Body of pancreas (tissue), 4 donors: ENCODE measurements around the gene TTYH1. TPM values are rescaled to one million over a fixed set of nuclear protein-coding genes. Genes with fewer than 3 reads are reported as not detected.

Experiments
- ATAC-seq: fragments of 150-250 bp; one replicate; pipeline ENCODE4 v1.9.1; 2016
- DNase-seq, 4 donors: peaks; one replicate each; pipeline ENCODE4 v3.0.0-alpha.2; 2019
- H3K27ac ChIP-seq, 4 donors: fragments of 200-600 bp; sonication (generic); 1 replicate in 3 of 4; 2 replicates in 1 of 4; pipeline versions ENCODE4 v1.5.1 to v1.6.1; 2016 to 2019; ENCODE audit warnings: mild to moderate bottlenecking in 1 of 4, mixed read lengths in 1 of 4, moderate library complexity in 1 of 4
- H3K27me3 ChIP-seq, 2 donors: fragments of 200-600 bp; sonication (generic); one replicate each; pipeline ENCODE4 v1.6.0; 2016; ENCODE audit warnings: mild to moderate bottlenecking in 1 of 2
- H3K36me3 ChIP-seq, 2 donors: fragments of 200-600 bp; sonication (generic); replicated peaks in 1 of 2; 2 replicates each; pipeline ENCODE4 v1.5.1; 2016; ENCODE audit warnings: low read depth in 2 of 2; ENCODE audit not compliant: insufficient read depth in 1 of 2
- H3K4me1 ChIP-seq: fragments of 200-600 bp; sonication (generic); one replicate; pipeline ENCODE4 v1.6.0; 2016
- H3K4me3 ChIP-seq, 2 donors: fragments of 200-600 bp; sonication (generic); 1 replicate in 1 of 2; 2 replicates in 1 of 2; pipeline ENCODE4 v1.5.1; 2016 to 2019
- H3K9me3 ChIP-seq, 3 donors: fragments of 200-600 bp; sonication (generic); 1 replicate in 2 of 3; 2 replicates in 1 of 3; pipeline ENCODE4 v1.5.1; 2016
- CTCF ChIP-seq, 7 experiments: fragments of 450-650 bp in 4 of 7; fragments of 200-600 bp in 3 of 7; sonication (generic) in 3 of 7; IDR thresholded peaks; one replicate each; pipeline ENCODE4 v1.5.1; 2016 to 2019; ENCODE audit warnings: antibody characterized with exemption in 7 of 7
- POLR2A ChIP-seq, 3 donors: fragments of 450-650 bp; IDR thresholded peaks; one replicate each; pipeline ENCODE4 v1.6.1; 2016; ENCODE audit warnings: antibody characterized with exemption in 3 of 3, mild to moderate bottlenecking in 2 of 3
- WGBS, 2 donors: methylation state at CpG; one replicate each; pipeline ENCODE4 v1.1.5; 2017; 5-methylcytosine and 5-hydroxymethylcytosine counted together
- intact Hi-C: fragments of 100-400 bp; cut with DNase I; formaldehyde crosslinking; loops from one replicate; pipeline ENCODE4 v1.15.1; 2023
- total RNA-seq, 2 donors: library from RNA; depleted of rRNA; stranded (reverse); fragments of >200 nt; gene quantifications; one replicate each; pipeline ENCODE4 v1.1.0, GENCODE V29; 2016

TTYH1 gene
- total RNA-seq, 2 donors from 2014 or later: 20.5 to 88.7 TPM

- WGBS, 2 donors: 37 to 42% methylated on average over 20 to 23 of the region's 23 CpGs
- DNase-seq: peak in 1 of 4 donors; percentile 46
- no peak for ATAC-seq
- Histone ChIP-seq H3K36me3 (no peaks in the 10 kb centered on the region), H3K4me3 (no peak overlapping the region), H3K27ac (peak overlapping the region; percentile 12 to 60 (median 37)), H3K9me3 (no peaks in the 10 kb centered on the region), H3K27me3 (no peaks in the 10 kb centered on the region), H3K4me1 (peaks cover 76% of the 10 kb centered on the region)
- intact Hi-C loops: no loop called here
- TF ChIP-seq CTCF (IDR thresholded peaks at IDR 0.05) (no peak), POLR2A (IDR thresholded peaks at IDR 0.05) (no peak)
Measured at GRCh38 chr19:54434112-54434872, 19.0 kb downstream of the TTYH1 start.

- Histone ChIP-seq H3K4me1 (peaks cover 77% of the 10 kb centered on the region), H3K27me3 (no peaks in the 10 kb centered on the region), H3K4me3 (no peak overlapping the region), H3K36me3 (no peaks in the 10 kb centered on the region), H3K27ac (peak overlapping the region; percentile 12 to 60 (median 37)), H3K9me3 (no peaks in the 10 kb centered on the region)
- DNase-seq (no peak), ATAC-seq (no peak)
- TF ChIP-seq CTCF (IDR thresholded peaks at IDR 0.05) (no peak), POLR2A (IDR thresholded peaks at IDR 0.05) (no peak)
- WGBS, 2 donors: 63 to 70% methylated on average over 8 to 11 of the region's 11 CpGs
- intact Hi-C loops: no loop called here
Measured at GRCh38 chr19:54434873-54435214, 19.6 kb downstream of the TTYH1 start.

GRCh38 chr19:54435551-54436016, 20.3 kb downstream of the TTYH1 start:
- Histone ChIP-seq H3K4me3 (no peak overlapping the region), H3K9me3 (no peaks in the 10 kb centered on the region), H3K27ac (no peak overlapping the region), H3K36me3 (no peaks in the 10 kb centered on the region), H3K4me1 (peaks cover 75% of the 10 kb centered on the region), H3K27me3 (no peaks in the 10 kb centered on the region)
- no peak for ATAC-seq
- intact Hi-C loops: no loop called here
- 73 to 74% methylated on average over 8 to 15 of the region's 16 CpGs for WGBS, 2 donors
- TF ChIP-seq POLR2A (IDR thresholded peaks at IDR 0.05): no peak
- no peak for TF ChIP-seq CTCF (IDR thresholded peaks at IDR 0.05)
- no peak for DNase-seq

- 59 to 75% methylated on average over 9 to 10 of the region's 15 CpGs for WGBS, 2 donors
- H3K27ac ChIP-seq: peak overlapping the region in 2 of 4 donors; percentile 15 to 29
- H3K4me3 ChIP-seq: no peak overlapping the region
- H3K36me3 ChIP-seq: no peaks in the 10 kb centered on the region
- H3K27me3 ChIP-seq: no peaks in the 10 kb centered on the region
- TF ChIP-seq POLR2A (IDR thresholded peaks at IDR 0.05): no peak
- no peak for TF ChIP-seq CTCF (IDR thresholded peaks at IDR 0.05)
- H3K9me3 ChIP-seq: no peaks in the 10 kb centered on the region
- peaks cover 70% of the 10 kb centered on the region for H3K4me1 ChIP-seq
- intact Hi-C loops: no loop called here
- DNase-seq (no peak), ATAC-seq (no peak)
Measured at GRCh38 chr19:54436031-54436523, 20.8 kb downstream of the TTYH1 start.
